ENCODE data around the gene RFX7.
"Not testable (repeated sequence)": the region's sequence is repeated elsewhere in the genome, so short reads cannot be mapped to it uniquely, and the experiment has no call there.

RFX7 gene

GRCh38 chr15:56203312-56203922, 40.3 kb downstream of the RFX7 start:
- not testable (repeated sequence) for DNase-seq

GRCh38 chr15:56202701-56203100, 41.0 kb downstream of the RFX7 start:
- DNase-seq, result no peak

DNA sequence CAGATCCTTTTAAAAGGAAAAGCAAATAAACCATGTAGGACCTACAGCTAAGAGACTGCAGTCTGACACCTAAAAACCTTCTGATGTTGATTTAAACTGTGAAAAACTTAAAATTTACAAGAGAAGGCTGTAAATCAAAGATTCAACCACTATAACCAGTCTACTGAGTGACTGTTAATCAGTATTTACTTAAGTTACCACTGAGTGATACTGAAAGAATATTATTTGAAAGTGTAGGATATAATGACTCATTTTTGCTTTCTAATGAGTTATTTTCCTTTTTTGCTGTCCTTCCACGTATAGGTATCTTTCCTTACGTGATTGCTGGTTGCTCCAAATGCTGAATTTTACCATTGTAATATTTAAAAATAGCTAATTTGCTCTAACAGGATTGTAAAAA, 44.6 kb downstream of the RFX7 start:
- DNase-seq, result peak; percentile 15

DNA sequence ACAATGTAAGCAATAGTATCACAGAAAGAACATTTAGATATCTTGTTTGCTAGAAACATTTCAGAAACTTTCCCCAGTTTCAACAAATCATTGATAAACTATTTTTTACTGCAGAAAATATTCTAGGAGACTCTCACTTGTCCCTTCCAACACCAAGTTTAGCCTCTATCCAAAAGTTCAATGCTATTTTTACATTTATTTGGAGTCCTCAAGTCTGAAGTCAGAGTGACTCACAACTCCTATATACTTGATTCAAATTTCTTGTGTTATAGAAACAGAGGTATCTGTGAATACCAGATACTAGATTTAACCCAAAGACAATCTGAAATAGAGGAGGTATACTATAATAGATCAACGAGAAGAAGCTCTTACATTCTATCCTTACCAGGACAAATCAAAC, 49.6 kb downstream of the RFX7 start:
- no peak for DNase-seq

GRCh38 chr15:56192659-56193442, 50.8 kb downstream of the RFX7 start:
- no peak for DNase-seq

DNA sequence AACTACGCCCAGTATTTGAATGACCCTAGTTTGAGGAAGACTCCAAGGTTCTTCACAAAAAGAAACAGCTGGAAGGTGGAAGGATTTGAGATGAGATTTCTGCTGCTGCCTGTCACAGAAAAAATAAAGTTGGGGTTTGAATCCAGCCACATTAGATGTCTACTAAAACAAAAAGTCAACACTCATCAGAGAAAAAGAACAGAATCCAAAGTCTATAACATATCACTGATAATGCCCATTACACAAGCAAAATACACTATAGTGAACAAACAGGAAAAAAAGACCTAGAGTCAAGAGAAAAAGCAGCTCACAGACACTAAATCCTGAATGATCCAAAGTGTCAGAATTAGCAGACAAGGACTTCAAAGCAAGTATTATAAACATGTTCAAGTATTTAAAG, 56.0 kb downstream of the RFX7 start:
- no peak for DNase-seq

DNA sequence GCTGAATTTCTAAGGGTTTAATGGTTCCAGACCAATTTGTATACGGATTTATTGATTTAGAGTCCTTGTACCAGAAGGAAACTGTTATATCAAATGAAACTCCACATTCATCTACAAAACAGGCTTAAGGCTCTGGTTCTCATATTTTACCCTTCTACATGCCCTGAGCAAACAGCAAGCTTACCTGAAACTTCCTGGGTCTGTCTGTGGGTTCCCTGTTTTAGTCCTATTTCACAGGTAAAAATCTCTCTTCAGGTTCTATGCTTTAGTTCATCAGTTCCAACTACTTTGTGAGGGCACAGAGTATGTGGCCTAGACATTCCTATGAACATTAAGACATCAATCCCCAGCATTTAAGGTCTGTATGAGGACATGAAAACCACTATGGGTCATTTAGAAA, 57.7 kb downstream of the RFX7 start:
- DNase-seq, result no peak

- DNase-seq, result no peak
Measured at GRCh38 chr15:56184516-56184915, 59.2 kb downstream of the RFX7 start.

DNA sequence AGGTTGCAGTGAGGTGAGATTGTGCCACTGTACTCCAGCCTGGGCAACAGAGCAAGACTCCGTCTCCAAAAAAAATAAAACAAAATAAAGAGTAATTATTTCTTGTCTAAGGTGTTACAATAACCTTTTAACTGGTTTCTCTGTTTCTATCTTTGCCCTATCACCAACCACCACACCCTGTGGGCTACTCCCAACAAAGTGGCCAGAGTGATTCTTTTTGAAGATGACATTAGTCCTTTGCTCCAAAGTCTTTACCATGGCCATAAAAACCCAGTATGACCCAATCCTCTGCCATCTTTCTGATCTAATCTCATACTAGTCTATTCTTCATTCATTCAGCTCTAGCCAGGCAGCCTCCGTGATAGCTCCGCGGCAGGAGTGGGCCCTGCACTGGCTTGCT, 62.8 kb downstream of the RFX7 start:
- DNase-seq, result no peak

- DNase-seq, result no peak
Measured at GRCh38 chr15:56176996-56177395, 66.7 kb downstream of the RFX7 start.

GRCh38 chr15:56175788-56176187, 67.9 kb downstream of the RFX7 start:
- no peak for DNase-seq

DNA sequence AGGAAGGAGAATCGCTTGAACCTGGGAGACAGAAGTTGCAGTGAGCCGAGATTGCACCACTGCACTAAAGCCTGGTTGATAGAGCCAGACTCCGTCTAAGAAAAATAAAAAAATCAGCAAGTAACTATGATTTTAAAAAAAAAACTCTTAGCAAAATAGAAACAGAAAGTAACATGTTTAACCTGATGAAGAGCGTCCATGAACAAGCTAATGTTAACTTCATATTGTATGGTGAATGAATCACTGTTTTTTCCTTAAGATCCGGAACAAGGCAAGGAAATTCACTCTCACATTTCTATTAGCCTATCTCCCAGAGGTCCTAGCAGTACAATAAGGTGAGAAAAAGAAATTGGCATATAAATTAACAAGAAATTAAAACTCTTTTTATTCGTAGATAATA, 69.0 kb downstream of the RFX7 start:
- DNase-seq, result no peak

DNA sequence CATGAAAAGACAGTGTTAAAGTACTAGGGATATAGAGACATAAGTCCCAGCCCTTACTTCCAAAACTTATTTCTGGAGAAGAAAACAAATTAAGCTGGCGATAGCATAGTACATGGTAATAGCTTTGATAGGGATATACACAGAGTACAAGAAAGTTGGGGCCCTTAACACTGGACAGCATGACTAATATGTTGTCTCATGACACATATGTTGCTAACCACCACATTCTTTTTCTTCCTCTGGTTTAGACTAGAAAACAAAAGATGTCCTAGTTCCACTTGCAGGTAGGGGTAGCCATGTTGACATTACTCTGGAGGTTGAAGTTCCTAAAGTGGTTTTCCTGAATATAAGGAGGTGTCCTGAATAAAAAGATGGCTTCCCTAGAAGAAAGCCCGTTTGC, 75.3 kb downstream of the RFX7 start:
- DNase-seq, result peak; percentile 6

DNA sequence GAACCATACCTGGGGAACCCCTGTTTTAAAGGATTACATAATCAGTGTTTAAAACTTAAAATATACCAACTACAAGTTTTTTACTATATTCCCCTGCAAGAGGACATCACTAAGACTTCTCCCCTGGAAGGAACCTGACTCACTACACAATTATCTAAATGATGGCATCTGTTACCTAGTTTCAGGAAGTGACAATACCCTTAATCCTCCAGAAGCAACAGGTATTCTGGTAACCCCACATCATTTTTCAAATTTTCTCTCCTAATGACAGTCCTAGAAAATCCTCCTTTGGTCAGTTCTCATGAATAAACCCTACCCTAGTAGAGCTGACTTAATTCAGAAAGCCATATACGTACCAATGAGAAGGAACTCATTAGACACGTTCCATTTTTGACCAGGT, 78.4 kb downstream of the RFX7 start:
- DNase-seq, result no peak

GRCh38 chr15:56160966-56161365, 82.7 kb downstream of the RFX7 start:
- no peak for DNase-seq

DNA sequence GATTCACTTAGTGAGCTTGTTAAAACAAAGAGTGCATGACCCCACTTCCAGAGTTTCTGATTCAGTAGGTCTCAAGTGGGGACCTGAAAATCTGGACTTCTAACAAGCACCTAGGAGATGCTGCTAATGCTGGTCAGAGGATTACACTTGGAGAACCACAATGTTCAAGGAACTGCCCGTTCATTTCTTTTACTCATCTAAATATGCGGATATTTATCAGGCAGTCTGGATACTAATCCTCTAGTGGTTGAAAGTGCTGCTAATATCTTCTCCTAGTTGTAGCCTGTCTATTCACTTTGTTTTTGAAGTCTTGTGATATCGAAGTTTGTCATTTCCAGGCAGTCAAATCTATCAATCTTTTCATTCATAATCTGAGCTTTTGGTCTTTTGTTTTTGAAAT, 86.8 kb downstream of the RFX7 start:
- DNase-seq, result no peak

- DNase-seq, result not testable (repeated sequence)
Measured at GRCh38 chr15:56155278-56155677, 88.4 kb downstream of the RFX7 start.

DNA sequence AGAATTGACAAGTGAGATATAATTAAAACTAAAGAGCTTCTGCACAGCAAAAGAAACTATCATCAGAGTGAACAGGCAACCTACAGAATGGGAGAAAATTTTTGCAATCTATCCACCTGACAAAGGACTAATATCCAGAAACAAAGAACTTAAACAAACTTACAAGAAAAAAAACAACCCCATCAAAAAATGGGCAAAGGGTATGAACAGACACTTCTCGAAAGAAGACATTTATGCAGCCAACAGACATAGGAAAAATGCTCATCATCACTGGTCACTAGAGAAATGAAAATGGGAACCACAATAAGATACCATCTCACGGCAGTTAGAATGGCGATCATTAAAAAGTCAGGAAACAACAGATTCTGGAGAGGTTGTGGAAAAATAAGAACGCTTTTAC, 88.9 kb downstream of the RFX7 start:
- not testable (repeated sequence) for DNase-seq

DNA sequence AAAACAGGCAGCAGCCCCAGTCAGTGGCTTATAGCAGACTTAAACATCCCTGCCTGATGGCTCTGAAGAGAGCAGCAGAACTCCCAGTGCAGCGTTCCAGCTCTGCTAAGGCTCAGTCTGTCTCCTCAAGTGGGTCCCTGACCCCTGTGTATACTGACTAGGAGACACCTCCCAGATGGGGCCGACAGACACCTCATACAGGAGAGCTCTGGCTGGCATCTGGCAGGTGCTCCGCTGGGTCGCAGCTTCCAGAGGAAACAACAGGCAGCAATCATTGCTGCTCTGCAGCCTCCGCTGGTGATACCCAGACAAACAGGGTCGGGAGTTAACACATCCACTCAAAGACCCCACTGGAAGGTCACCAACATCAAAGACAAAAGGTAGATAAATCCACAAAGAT, 93.5 kb downstream of the RFX7 start:
- no peak for DNase-seq

DNA sequence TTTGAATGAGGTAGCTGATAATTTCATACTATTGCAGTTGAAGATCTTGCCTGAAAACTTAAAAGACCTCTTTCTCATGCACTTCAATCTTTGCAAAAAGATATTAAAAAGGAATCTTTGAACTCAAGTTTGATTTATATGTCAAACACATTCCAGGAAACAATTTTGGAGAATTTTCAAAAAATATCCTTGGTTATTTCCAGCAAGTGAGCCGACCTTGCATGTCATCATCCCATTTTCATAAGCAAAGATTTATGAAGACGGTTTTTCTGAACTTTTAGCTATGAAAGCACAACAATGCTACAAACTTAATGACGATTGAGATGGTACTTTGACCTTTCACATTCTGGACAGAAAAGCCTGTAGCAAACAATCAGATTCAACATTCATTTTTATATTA, 95.6 kb downstream of the RFX7 start:
- DNase-seq, result no peak

DNA sequence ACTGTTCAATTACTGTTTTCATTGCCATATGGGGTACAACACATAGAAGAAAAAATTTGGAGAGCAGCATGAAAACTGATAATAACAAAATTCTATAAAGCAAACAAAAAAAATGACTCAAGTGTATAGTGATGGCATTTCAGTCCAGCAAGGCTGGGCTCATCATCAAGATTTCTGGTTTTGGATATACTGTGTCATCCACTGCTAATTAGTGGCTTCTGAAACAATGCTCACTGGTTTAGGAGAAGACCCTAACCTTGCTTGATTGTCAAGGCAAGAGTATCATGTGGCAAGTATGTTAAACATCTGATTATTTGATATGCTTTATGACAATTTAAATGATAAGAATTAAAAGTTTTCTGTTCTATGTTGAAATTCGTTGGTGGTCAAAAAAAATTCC, 96.9 kb downstream of the RFX7 start:
- DNase-seq, result no peak

DNA sequence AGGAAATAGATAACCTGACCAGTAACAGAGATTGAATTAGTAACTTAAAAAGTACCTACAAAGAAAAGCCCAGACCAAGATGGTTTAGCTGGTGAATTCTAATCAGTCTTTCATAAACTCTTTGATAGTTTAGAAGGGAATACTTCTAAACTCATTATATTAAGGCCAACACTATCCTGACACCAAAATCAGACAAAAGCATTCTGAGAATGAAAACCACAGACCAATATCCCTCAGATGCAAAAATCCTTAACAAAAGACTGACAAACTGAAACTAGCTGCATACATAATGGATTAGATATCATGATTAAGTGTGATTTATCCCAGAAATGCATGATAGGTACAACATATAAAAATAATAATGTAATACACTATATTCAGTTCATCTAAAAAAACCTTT, 115.6 kb downstream of the RFX7 start:
- no peak for DNase-seq

DNA sequence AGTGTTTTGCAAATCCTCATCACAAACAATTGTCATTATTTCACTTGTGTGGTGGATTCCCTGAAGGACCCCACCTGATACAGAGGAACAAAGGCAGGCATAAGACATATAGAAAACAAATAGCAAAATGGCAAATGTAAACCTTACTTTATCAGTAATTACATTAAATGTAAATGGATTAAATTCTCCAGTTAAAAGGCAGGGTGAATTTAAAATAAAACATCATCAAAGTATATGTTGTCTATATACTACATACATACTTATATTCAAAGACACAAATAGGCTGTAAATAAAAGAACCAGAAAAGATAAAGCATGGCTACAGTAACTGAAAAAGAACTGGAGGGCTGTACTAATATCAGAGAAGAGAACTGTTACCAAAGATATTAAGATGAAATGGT, 117.3 kb downstream of the RFX7 start:
- DNase-seq, result no peak

DNA sequence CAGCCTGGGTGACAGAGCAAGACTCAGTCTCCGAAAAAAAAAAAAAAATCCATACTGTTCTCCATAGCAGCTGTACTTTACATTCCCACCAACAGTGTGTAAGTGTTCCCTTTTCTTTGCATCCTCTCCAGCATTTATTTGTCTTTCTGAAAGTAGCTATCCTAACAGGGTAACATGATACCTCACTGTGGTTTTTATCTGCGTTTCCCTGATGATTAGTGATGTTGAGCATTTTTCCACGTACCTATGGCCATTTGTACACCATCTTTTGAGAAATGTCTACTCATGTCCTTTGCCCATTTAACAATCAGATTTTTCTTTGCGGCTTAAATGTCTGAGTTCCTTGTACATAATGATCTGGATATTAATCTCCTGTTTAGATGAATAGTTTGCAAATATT, 119.3 kb downstream of the RFX7 start:
- DNase-seq, result no peak

- no peak for DNase-seq
Measured at GRCh38 chr15:56105855-56106254, 137.8 kb downstream of the RFX7 start.

Measured in activated CD4-positive, alpha-beta T cell treated with anti-CD3 and anti-CD28 coated beads, Interleukin-2, Interleukin-6, amounts not matched to agents 100 ng/mL and 50 ng/mL, durations not matched to agents 16 hours and 8 hours (primary cell).